Vagina (tissue), 2 donors: ENCODE results near the gene PREPL. TPM values are rescaled to one million over a fixed set of nuclear protein-coding genes. Genes with fewer than 3 reads are reported as not detected.

Source experiments
- DNase-seq, 2 donors: peaks; one replicate each; pipeline ENCODE4 v3.0.0-alpha.2; 2017; ENCODE audit errors: extremely low spot score in 2 of 2
- H3K27ac ChIP-seq: fragments of 200-600 bp; sonication (generic); one replicate; pipeline ENCODE4 v1.5.1; 2019
- H3K27me3 ChIP-seq: fragments of 200-600 bp; sonication (generic); one replicate; pipeline ENCODE4 v1.5.1; 2019
- H3K36me3 ChIP-seq, 2 donors: fragments of 200-600 bp; sonication (generic); one replicate each; pipeline ENCODE4 v1.5.1; 2017 to 2019
- H3K4me1 ChIP-seq: fragments of 200-600 bp; sonication (generic); one replicate; pipeline ENCODE4 v1.5.1; 2019
- H3K4me3 ChIP-seq, 2 donors: fragments of 200-600 bp; sonication (generic); 1 replicate in 1 of 2; 2 replicates in 1 of 2; pipeline ENCODE4 v1.5.1; 2016 to 2019
- H3K9me3 ChIP-seq: fragments of 200-600 bp; sonication (generic); one replicate; pipeline ENCODE4 v1.5.1; 2019
- CTCF ChIP-seq, 3 experiments: fragments of 450-650 bp in 2 of 3; fragments of 200-600 bp in 1 of 3; sonication (generic) in 1 of 3; IDR thresholded peaks; one replicate each; pipeline ENCODE4 v1.5.1; 2017 to 2019; ENCODE audit warnings: antibody characterized with exemption in 3 of 3, mild to moderate bottlenecking in 2 of 3, moderate library complexity in 2 of 3
- POLR2A ChIP-seq, 2 donors: fragments of 450-650 bp; IDR thresholded peaks; one replicate each; pipeline ENCODE4 v1.6.1; 2017; ENCODE audit warnings: antibody characterized with exemption in 2 of 2, mild to moderate bottlenecking in 2 of 2, moderate library complexity in 2 of 2
- POLR2AphosphoS5 ChIP-seq, 2 donors: sonication (generic); formaldehyde crosslinking; IDR thresholded peaks; one replicate each; pipeline ENCODE4 v1.9.0; 2017; ENCODE audit warnings: antibody characterized with exemption in 2 of 2, mild to moderate bottlenecking in 2 of 2, low read depth in 1 of 2; ENCODE audit not compliant: insufficient read depth in 1 of 2
- intact Hi-C: fragments of 100-400 bp; cut with DNase I; formaldehyde crosslinking; loops from one replicate; pipeline ENCODE4 v1.15.1; 2023
- total RNA-seq: library from RNA; depleted of rRNA; stranded (reverse); fragments of >200 nt; gene quantifications from one replicate; pipeline ENCODE4 v1.2.3, GENCODE V29; 2016

Gene PREPL
- total RNA-seq, 1 donor from 2014 or later, result 38.3 TPM

- Histone ChIP-seq H3K4me1 (no peaks in the 10 kb centered on the region), H3K4me3 (no peak overlapping the region), H3K9me3 (peaks cover 6% of the 10 kb centered on the region), H3K27me3 (no peaks in the 10 kb centered on the region), H3K27ac (no peak overlapping the region), H3K36me3 (peaks cover 0 to 80% of the 10 kb centered on the region in 2 donors)
- no peak for TF ChIP-seq POLR2AphosphoS5 (IDR thresholded peaks at IDR 0.05; ENCODE audit: insufficient read depth in 1 of 2, low read depth in 1 of 2)
- no peak for TF ChIP-seq POLR2A (IDR thresholded peaks at IDR 0.05)
- TF ChIP-seq CTCF (IDR thresholded peaks at IDR 0.05), result no peak
- no peak for DNase-seq
- intact Hi-C loops, result no loop called here
These were observed 45.3 kb downstream of the PREPL start for GRCh38 chr2:44315945-44316344.

GRCh38 chr2:44314362-44314761, 46.9 kb downstream of the PREPL start:
- no peak for TF ChIP-seq POLR2AphosphoS5 (IDR thresholded peaks at IDR 0.05; ENCODE audit: insufficient read depth in 1 of 2, low read depth in 1 of 2)
- no peak for TF ChIP-seq CTCF (IDR thresholded peaks at IDR 0.05)
- no peak for TF ChIP-seq POLR2A (IDR thresholded peaks at IDR 0.05)
- Histone ChIP-seq H3K4me1 (no peaks in the 10 kb centered on the region), H3K27me3 (no peaks in the 10 kb centered on the region), H3K9me3 (peaks cover 21% of the 10 kb centered on the region), H3K36me3 (peaks cover 0 to 64% of the 10 kb centered on the region in 2 donors), H3K27ac (no peak overlapping the region), H3K4me3 (no peak overlapping the region)
- DNase-seq, result no peak
- intact Hi-C loops, result no loop called here

GRCh38 chr2:44310287-44310686, 51.0 kb downstream of the PREPL start:
- intact Hi-C loops, result no loop called here
- Histone ChIP-seq H3K36me3 (peaks cover 0 to 35% of the 10 kb centered on the region in 2 donors), H3K27me3 (no peaks in the 10 kb centered on the region), H3K9me3 (peaks cover 26% of the 10 kb centered on the region), H3K4me1 (no peaks in the 10 kb centered on the region), H3K27ac (no peak overlapping the region), H3K4me3 (no peak overlapping the region)
- no peak for TF ChIP-seq POLR2AphosphoS5 (IDR thresholded peaks at IDR 0.05; ENCODE audit: insufficient read depth in 1 of 2, low read depth in 1 of 2)
- TF ChIP-seq POLR2A (IDR thresholded peaks at IDR 0.05), result no peak
- TF ChIP-seq CTCF (IDR thresholded peaks at IDR 0.05), result no peak
- DNase-seq, result no peak

GRCh38 chr2:44305882-44306281, 55.4 kb downstream of the PREPL start:
- intact Hi-C loops, result no loop called here

More at GRCh38 chr2:44305882-44306281, 55.4 kb downstream of the PREPL start:
- no peaks in the 10 kb centered on the region for H3K36me3 ChIP-seq
- no peak overlapping the region for H3K27ac ChIP-seq
- H3K9me3 ChIP-seq, result peaks cover 19% of the 10 kb centered on the region
- no peak for DNase-seq
- H3K27me3 ChIP-seq, result no peaks in the 10 kb centered on the region
- TF ChIP-seq POLR2AphosphoS5 (IDR thresholded peaks at IDR 0.05; ENCODE audit: insufficient read depth in 1 of 2, low read depth in 1 of 2) (no peak), CTCF (IDR thresholded peaks at IDR 0.05) (no peak), POLR2A (IDR thresholded peaks at IDR 0.05) (no peak)
- no peaks in the 10 kb centered on the region for H3K4me1 ChIP-seq
- H3K4me3 ChIP-seq, result no peak overlapping the region
